Fibroblast of mammary gland (primary cell): ENCODE results near the gene ANKRD11.
"Not testable (repeated sequence)": the region's sequence is repeated elsewhere in the genome, so short reads cannot be mapped to it uniquely, and the experiment has no call there.

Experiments
- DNase-seq: peaks from one replicate; pipeline ENCODE4 v3.0.0-alpha.2; 2010; ENCODE audit warnings: low read depth
- H3K4me3 ChIP-seq: 2 replicates; pipeline ENCODE4 v1.5.1; 2011; ENCODE audit warnings: low read depth, mild to moderate bottlenecking, low read length, moderate library complexity; ENCODE audit not compliant: control insufficient read depth
- TF ChIP-seq, protein P1 (sequence below): conservative IDR thresholded peaks from 2 replicates; pipeline ENCODE4 v1.5.1; 2011; ENCODE audit warnings: low read depth, low read length, inconsistent platforms; ENCODE audit not compliant: control insufficient read depth, insufficient read depth

ANKRD11 gene

GRCh38 chr16:89332243-89332901, 158.0 kb downstream of the ANKRD11 start:
- no peak overlapping the region for H3K4me3 ChIP-seq
- TF ChIP-seq, protein P1, sequence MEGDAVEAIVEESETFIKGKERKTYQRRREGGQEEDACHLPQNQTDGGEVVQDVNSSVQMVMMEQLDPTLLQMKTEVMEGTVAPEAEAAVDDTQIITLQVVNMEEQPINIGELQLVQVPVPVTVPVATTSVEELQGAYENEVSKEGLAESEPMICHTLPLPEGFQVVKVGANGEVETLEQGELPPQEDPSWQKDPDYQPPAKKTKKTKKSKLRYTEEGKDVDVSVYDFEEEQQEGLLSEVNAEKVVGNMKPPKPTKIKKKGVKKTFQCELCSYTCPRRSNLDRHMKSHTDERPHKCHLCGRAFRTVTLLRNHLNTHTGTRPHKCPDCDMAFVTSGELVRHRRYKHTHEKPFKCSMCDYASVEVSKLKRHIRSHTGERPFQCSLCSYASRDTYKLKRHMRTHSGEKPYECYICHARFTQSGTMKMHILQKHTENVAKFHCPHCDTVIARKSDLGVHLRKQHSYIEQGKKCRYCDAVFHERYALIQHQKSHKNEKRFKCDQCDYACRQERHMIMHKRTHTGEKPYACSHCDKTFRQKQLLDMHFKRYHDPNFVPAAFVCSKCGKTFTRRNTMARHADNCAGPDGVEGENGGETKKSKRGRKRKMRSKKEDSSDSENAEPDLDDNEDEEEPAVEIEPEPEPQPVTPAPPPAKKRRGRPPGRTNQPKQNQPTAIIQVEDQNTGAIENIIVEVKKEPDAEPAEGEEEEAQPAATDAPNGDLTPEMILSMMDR = no peak
- DNase-seq = no peak

DNA sequence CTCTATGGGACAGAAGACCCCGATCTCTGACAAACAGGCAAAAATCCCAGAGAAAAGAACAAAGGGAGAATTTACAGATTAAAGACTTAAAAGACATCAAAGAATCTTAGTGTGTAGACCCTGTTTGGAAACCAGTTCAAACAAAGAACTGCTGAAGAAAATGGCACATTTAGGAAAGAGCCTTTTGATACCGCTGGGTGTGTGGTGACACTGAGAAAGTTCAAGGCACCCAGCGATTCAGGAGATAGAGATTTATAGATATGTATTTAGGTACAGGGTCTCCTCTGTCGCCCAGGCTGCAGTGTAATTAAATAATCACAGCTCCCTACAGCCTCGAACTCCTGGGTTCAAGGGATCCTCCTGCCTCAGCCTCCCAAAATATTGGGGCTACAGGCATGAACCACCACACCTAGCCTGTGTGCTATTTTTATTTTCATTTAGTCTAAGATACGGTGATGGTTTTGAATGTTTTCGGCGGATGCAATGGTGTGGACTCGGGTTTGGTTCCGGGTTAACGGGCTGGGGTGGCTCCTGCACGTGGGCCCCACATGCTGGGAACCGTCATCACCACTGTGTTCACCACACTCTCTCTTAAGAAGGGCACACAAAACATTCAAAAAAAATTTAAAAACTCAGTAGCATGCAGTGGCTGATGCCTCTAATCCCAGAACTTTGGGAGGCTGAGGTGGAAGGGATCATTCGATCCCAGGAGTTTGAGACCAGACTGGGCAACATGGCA, 158.8 kb downstream of the ANKRD11 start:
- no peak for DNase-seq
- TF ChIP-seq, protein P1 = no peak
- H3K4me3 ChIP-seq = no peak overlapping the region

GRCh38 chr16:89330177-89330856, 160.0 kb downstream of the ANKRD11 start:
- TF ChIP-seq, protein P1 = no peak
- peak; percentile 55 for DNase-seq

DNA sequence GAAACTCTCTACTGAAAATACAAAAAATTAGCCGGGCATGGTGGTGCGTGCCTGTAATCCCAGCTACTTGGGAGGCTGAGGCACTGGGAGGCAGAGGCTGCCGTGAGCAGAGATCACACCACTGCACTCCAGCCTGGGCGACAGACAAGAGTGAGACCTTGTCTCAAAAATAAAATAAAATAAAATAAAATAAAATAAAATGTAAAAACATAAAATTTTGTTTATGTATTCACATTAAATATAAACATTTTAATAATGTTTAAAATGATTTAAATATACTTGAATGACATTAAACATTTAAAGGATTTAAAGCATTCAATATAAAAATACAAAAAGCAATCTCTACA, 160.6 kb downstream of the ANKRD11 start:
- not testable (repeated sequence) for H3K4me3 ChIP-seq

More at GRCh38 chr16:89330177-89330856, 160.0 kb downstream of the ANKRD11 start:
- H3K4me3 ChIP-seq = peak overlapping the region; percentile 3

DNA sequence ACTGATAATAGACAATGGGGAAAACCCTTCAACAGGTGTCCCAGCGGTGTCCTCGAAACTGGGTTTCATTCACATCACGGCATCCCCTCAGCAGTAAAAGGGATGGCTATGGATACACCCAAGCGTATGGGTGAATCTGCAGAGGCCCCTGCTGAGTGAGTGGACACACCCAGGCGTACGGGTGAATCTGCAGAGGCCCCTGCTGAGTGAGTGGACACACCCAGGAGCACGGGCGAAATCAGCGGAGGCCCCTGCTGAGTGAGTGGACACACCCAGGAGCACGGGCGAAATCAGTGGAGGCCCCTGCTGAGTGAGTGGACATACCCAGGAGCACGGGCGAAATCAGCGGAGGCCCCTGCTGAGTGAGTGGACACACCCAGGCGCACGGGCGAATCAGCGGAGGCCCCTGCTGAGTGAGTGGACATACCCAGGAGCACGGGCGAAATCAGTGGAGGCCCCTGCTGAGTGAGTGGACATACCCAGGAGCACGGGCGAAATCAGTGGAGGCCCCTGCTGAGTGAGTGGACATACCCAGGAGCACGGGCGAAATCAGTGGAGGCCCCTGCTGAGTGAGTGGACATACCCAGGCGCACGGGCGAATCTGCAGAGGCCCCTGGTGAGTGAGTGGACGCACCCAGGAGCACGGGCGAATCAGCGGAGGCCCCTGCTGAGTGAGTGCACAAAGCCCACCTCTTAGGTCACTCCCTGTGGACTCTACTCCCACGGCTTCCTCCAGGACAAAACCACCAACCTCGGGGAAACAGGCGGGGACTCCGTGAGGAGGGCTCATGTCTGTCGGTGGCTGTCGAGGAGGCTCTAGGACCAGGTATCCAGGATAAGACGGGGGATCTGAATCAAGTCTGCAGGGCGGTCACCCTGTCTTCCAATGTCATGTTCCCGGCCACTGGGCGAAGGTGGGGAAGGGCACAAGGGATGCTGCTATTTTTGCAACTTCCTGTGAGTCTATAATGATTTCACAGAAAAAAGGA, 161.7 kb downstream of the ANKRD11 start:
- not testable (repeated sequence) for H3K4me3 ChIP-seq, DNase-seq

More for the DNA sequence above, 160.6 kb downstream of the ANKRD11 start:
- not testable (repeated sequence) for DNase-seq

DNA sequence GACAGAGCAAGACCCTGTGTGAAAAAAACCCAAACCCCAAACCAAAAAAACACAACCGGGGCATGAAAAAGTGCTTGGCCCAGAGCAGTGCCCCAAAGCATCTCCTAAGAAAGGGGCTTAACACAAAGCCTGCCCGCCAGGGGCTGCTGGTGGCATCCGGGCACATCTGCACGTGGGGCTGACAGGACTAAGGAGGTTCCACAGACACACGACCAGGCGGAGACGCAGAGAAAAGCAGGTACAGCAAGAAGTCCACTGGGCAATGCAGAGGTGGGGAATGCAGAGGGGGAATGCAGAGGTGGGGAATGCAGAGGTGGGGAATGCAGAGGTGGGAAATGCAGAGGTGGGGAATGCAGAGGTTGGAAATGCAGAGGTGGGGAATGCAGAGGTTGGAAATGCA, 163.6 kb downstream of the ANKRD11 start:
- no peak overlapping the region for H3K4me3 ChIP-seq
- TF ChIP-seq, protein P1 = no peak
- no peak for DNase-seq

DNA sequence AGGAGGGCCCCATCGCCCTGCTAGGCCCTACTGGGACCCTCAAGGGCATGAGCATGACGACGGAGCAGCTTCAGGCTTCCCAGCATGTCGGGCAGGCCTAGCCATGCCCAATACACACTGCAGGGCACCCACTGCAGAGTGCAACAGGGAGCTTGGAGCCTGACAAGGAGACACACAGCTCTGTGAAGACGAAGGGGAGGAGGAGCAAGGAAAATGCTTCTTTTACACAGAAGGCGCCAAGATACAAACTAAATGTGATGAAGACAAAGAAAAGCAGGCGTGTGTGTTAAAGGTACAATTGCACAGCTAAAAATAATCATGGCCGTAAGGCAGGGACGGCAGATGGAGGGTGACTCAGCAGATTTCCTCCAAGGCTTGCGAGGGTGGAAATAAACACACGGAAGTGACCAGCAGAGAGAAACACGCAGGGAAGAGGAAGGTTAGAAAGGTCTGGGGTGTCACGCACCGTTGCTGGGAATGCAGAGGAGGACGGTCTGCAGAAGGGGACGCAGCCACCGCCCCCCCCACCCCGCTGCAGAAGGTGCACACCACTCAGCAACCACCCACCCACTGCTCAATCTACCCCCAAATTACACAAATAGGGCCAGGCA, 164.4 kb downstream of the ANKRD11 start:
- peak; percentile 86 for DNase-seq
- TF ChIP-seq, protein P1 = no peak
- no peak overlapping the region for H3K4me3 ChIP-seq
